GM12878 (cell line): ENCODE results near the gene CREG2. TPM values are rescaled to one million over a fixed set of nuclear protein-coding genes. Genes with fewer than 3 reads are reported as not detected.
A peak's percentile ranks its signal among the peaks of the same experiment; 100 is the strongest.

Experiments used
- ATAC-seq: fragments of 200-7000 bp; cut with Tn5 transposase; 3 replicates; pipeline ENCODE4 v1.9.1; 2020; ENCODE audit warnings: mild to moderate bottlenecking, moderate library complexity
- BruUV-seq: library from RNA; stranded (reverse); fragments of 400-500 nt; replicated peaks from 2 replicates; lab custom pipeline; 2021; lab: Mats Ljungman, UMichigan
- CTCF ChIA-PET: fragments of 300-600 bp; sonication (Branson Sonifier 250); formaldehyde crosslinking; extraction: SDS; loops from one replicate; lab custom pipeline; 2021; ENCODE audit warnings: inconsistent platforms; lab: Yijun Ruan, JAX
- POLR2A ChIA-PET: fragments of 350-600 bp; formaldehyde crosslinking; extraction: SDS; loops from one replicate; lab custom pipeline; 2021; ENCODE audit warnings: inconsistent platforms; lab: Charles Lee
- RAD21 ChIA-PET: fragments of 300-600 bp; sonication (Branson Sonifier 250); formaldehyde crosslinking; loops from one replicate; lab custom pipeline; 2023; ENCODE audit warnings: antibody characterized with exemption; ENCODE audit not compliant: unreplicated experiment; lab: Charles Lee
- SMC1A ChIA-PET: fragments of 300-600 bp; sonication (Branson Sonifier 250); formaldehyde crosslinking; loops from one replicate; lab custom pipeline; 2023; ENCODE audit not compliant: unreplicated experiment, uncharacterized antibody; lab: Charles Lee
- DNase-seq: peaks from one replicate; pipeline ENCODE4 v3.0.0-alpha.2; 2011; ENCODE audit warnings: low read depth, low spot score
- FAIRE-seq: peaks from 3 replicates; lab custom pipeline; 2011; peaks lifted over from hg19 to GRCh38; lab: Jason Lieb, UNC
- H2AFZ ChIP-seq: 2 replicates; pipeline ENCODE4 v1.6.0; 2011; ENCODE audit warnings: low read depth, low read length, control low read depth; ENCODE audit not compliant: control insufficient read depth
- H3K27ac ChIP-seq: 2 replicates; pipeline ENCODE4 v1.5.1; 2011; ENCODE audit warnings: control low read depth; ENCODE audit not compliant: control insufficient read depth, insufficient read depth
- H3K27me3 ChIP-seq, 2 experiments: replicated peaks in 1 of 2; 2 replicates each; pipeline versions ENCODE4 v1.6.0 to v1.6.1; 2011; ENCODE audit warnings: low read length in 1 of 2; ENCODE audit not compliant: control insufficient read depth in 2 of 2, insufficient read depth in 2 of 2
- H3K36me3 ChIP-seq, 2 experiments: 2 replicates each; pipeline ENCODE4 v1.5.1; 2011; ENCODE audit warnings: low read length in 1 of 2; ENCODE audit not compliant: control insufficient read depth in 2 of 2, insufficient read depth in 2 of 2
- H3K4me1 ChIP-seq: 2 replicates; pipeline ENCODE4 v1.6.1; 2011; ENCODE audit warnings: mild to moderate bottlenecking, low read length, moderate library complexity, mixed read lengths; ENCODE audit not compliant: control insufficient read depth, insufficient read depth
- H3K4me2 ChIP-seq: 2 replicates; pipeline ENCODE4 v1.6.0; 2011; ENCODE audit warnings: control low read depth; ENCODE audit not compliant: control insufficient read depth, insufficient read depth
- H3K4me3 ChIP-seq: fragments of 200-600 bp; sonication (generic); 2 replicates; pipeline ENCODE4 v1.5.1; 2016
- H3K79me2 ChIP-seq: 2 replicates; pipeline ENCODE4 v1.6.0; 2011; ENCODE audit warnings: low read length; ENCODE audit not compliant: control insufficient read depth, insufficient read depth
- H3K9ac ChIP-seq: 2 replicates; pipeline ENCODE4 v1.8.0; 2011; ENCODE audit warnings: low read length, control low read depth, mixed read lengths; ENCODE audit not compliant: control insufficient read depth, insufficient read depth
- H3K9me3 ChIP-seq: replicated peaks from 3 replicates; pipeline ENCODE4 v1.5.1; 2011; ENCODE audit warnings: mild to moderate bottlenecking, low read length; ENCODE audit not compliant: control insufficient read depth, insufficient read depth
- H4K20me1 ChIP-seq: 2 replicates; pipeline ENCODE4 v1.6.0; 2011; ENCODE audit not compliant: control insufficient read depth, insufficient read depth
- BCL3 ChIP-seq: IDR thresholded peaks from 2 replicates; pipeline ENCODE4 v1.6.1; 2011; ENCODE audit warnings: borderline replicate concordance, low read depth, mild to moderate bottlenecking, moderate library complexity, low read length; ENCODE audit not compliant: insufficient read depth, poor library complexity, severe bottlenecking
- BMI1 ChIP-seq: fragments of 450-650 bp; IDR thresholded peaks from 2 replicates; pipeline ENCODE4 v1.6.1; 2016; ENCODE audit warnings: mild to moderate bottlenecking, moderate library complexity, borderline replicate concordance
- CREB1 ChIP-seq: IDR thresholded peaks from 2 replicates; pipeline ENCODE4 v1.6.1; 2012; ENCODE audit warnings: low read depth, mild to moderate bottlenecking, inconsistent platforms
- TARDBP ChIP-seq: IDR thresholded peaks from 2 replicates; pipeline ENCODE4 v1.6.1; 2016; ENCODE audit warnings: borderline replicate concordance
- USF1 ChIP-seq: IDR thresholded peaks from 2 replicates; pipeline ENCODE4 v1.6.1; 2011; ENCODE audit warnings: borderline replicate concordance, low read depth, mild to moderate bottlenecking, moderate library complexity, mixed read lengths, low read length; ENCODE audit not compliant: insufficient read depth; ENCODE audit errors: extremely low read length
- WGBS: methylation state at CpG from one replicate; pipeline ENCODE4 v1.1.6; 2016; ENCODE audit warnings: low lambda C conversion rate; ENCODE audit not compliant: insufficient replicate concordance, insufficient coverage; ENCODE audit errors: missing lambda C conversion rate; 5-methylcytosine and 5-hydroxymethylcytosine counted together
- in situ Hi-C: fragments of 300-500 bp; cut with MboI; formaldehyde crosslinking; loops from 9 replicates; pipeline ENCODE4 v1.14.3; 2018; ENCODE audit warnings: mixed read lengths
- intact Hi-C: fragments of 100-400 bp; cut with micrococcal nuclease; formaldehyde crosslinking; loops from one replicate; pipeline ENCODE4 v1.14.2; 2022; ENCODE audit not compliant: unreplicated experiment
- polyA plus RNA-seq, 11 experiments: library from polyadenylated mRNA; depleted of rRNA in 4 of 11; unstranded in 6 of 11; stranded (reverse) in 5 of 11; fragments of >200 nt; fragmentation: Nextera tagmentation in 4 of 11; fragmentation: Illumina TruSeq in 1 of 11; extraction: Ambion mirVana in 4 of 11; extraction: Trizol in 1 of 11; gene quantifications; 1 replicate in 1 of 11; 2 replicates in 10 of 11; pipeline versions ENCODE4 v1.2.1 to v1.2.3, GENCODE V29; 2011 to 2016; ENCODE audit warnings: inconsistent platforms in 2 of 11, missing spikeins in 2 of 11, low read depth in 1 of 11
- total RNA-seq, 4 experiments: library from RNA; depleted of rRNA in 3 of 4; stranded (reverse); fragments of >200 nt in 3 of 4; fragmentation: Illumina TruSeq in 1 of 4; extraction: Trizol in 1 of 4; gene quantifications; 2 replicates each; pipeline versions ENCODE4 v1.2.1 to v1.2.3, GENCODE V29; 2013 to 2021

CREG2 gene
- total and polyA plus RNA-seq, 10 of the 15 experiments (the other 5 are each of a cell fraction or from before 2014, with no cell fraction given): not detected

GRCh38 chr2:101401326-101401665 is 14.0 kb upstream of the CREG2 start (continued):
- TF ChIP-seq USF1 (no peak), BCL3 (no peak), BMI1 (no peak), TARDBP (no peak)

- H3K4me1 ChIP-seq: no peaks in the 10 kb centered on the region
- ChIA-PET SMC1A (no interaction called here), POLR2A (no interaction called here), RAD21 (no interaction called here), CTCF (no interaction called here)
- H3K27ac ChIP-seq: no peak overlapping the region
- no peaks in the 10 kb centered on the region for H3K36me3 ChIP-seq
- no peaks in the 10 kb centered on the region for H3K79me2 ChIP-seq
- no TSS peak for BruUV-seq
- no peak for TF ChIP-seq CREB1
- FAIRE-seq: no peak
- H4K20me1 ChIP-seq: no peaks in the 10 kb centered on the region
- peak; percentile 32; the same call in 2 of the 3 replicates for ATAC-seq
- H3K9ac ChIP-seq: no peak overlapping the region
- in situ Hi-C loops (loop anchor here (25.0 kb wide), 1 partner anchor 1062 kb away; the partner anchor contains the start of gene SLC9A4), intact Hi-C loops (loop anchor here (5.0 to 10.0 kb wide), 2 partner anchors 48 to 386 kb away; no protein-coding TSS in a partner anchor)
- no peaks in the 10 kb centered on the region for H3K9me3 ChIP-seq
- no peak overlapping the region for H2AFZ ChIP-seq
- no peak overlapping the region for H3K4me2 ChIP-seq
- WGBS: 35% methylated on average over 18 of the region's 18 CpGs
- no peak overlapping the region for H3K4me3 ChIP-seq
- peaks cover 0 to 14% of the 10 kb centered on the region in 2 experiments; a peak in 2 of 4 replicates for H3K27me3 ChIP-seq
- no peak for DNase-seq
Observed at GRCh38 chr2:101400506-101401325, 13.4 kb upstream of the CREG2 start.
